CD14-positive monocyte (primary cell): ENCODE results near the gene SPATS2. TPM values are rescaled to one million over a fixed set of nuclear protein-coding genes. Genes with fewer than 3 reads are reported as not detected.

ENCODE experiments used
- DNase-seq, 3 donors: peaks; one replicate each; pipeline ENCODE4 v3.0.0-alpha.2; 2011 to 2022
- H2AFZ ChIP-seq: 2 replicates; pipeline ENCODE4 v1.6.0; 2012; ENCODE audit warnings: mild to moderate bottlenecking, low read depth, low read length, inconsistent platforms; ENCODE audit not compliant: insufficient read depth, poor library complexity, severe bottlenecking
- H3K27ac ChIP-seq, 2 donors: 1 replicate in 1 of 2; 2 replicates in 1 of 2; pipeline ENCODE4 v1.5.1; 2012 to 2013; ENCODE audit warnings: low read length in 2 of 2, control low read depth in 1 of 2, inconsistent platforms in 1 of 2, low read depth in 1 of 2, mild to moderate bottlenecking in 1 of 2
- H3K27me3 ChIP-seq, 2 donors: one replicate each; pipeline versions ENCODE4 v1.6.0 to v1.6.1; 2011 to 2013; ENCODE audit warnings: low read length in 2 of 2; ENCODE audit not compliant: control insufficient read depth in 2 of 2, insufficient read depth in 2 of 2
- H3K36me3 ChIP-seq, 2 donors: replicated peaks in 1 of 2; 1 replicate in 1 of 2; 2 replicates in 1 of 2; pipeline versions ENCODE4 v1.5.1 to v1.6.1; 2012 to 2013; ENCODE audit warnings: low read length in 2 of 2, control low read depth in 1 of 2, inconsistent platforms in 1 of 2, mild to moderate bottlenecking in 1 of 2; ENCODE audit not compliant: insufficient read depth in 2 of 2, control insufficient read depth in 1 of 2
- H3K4me1 ChIP-seq, 2 donors: 1 replicate in 1 of 2; 2 replicates in 1 of 2; pipeline versions ENCODE4 v1.5.1 to v1.6.1; 2012 to 2013; ENCODE audit warnings: low read length in 2 of 2, control low read depth in 1 of 2, inconsistent platforms in 1 of 2, mild to moderate bottlenecking in 1 of 2, moderate library complexity in 1 of 2; ENCODE audit not compliant: insufficient read depth in 2 of 2, control insufficient read depth in 1 of 2
- H3K4me2 ChIP-seq: replicated peaks from 2 replicates; pipeline ENCODE3; 2012; ENCODE audit warnings: low read length, moderate library complexity, mild to moderate bottlenecking; ENCODE audit not compliant: poor library complexity, severe bottlenecking; ENCODE audit errors: extremely low read depth
- H3K4me3 ChIP-seq, 3 experiments: fragments of 200-600 bp in 1 of 3; sonication (generic) in 1 of 3; replicated peaks in 1 of 3; 1 replicate in 2 of 3; 2 replicates in 1 of 3; pipeline ENCODE4 v1.5.1; 2011 to 2013; ENCODE audit warnings: low read length in 3 of 3, mild to moderate bottlenecking in 3 of 3, control low read depth in 2 of 3, low read depth in 2 of 3, inconsistent platforms in 1 of 3, moderate library complexity in 1 of 3
- H3K79me2 ChIP-seq: 2 replicates; pipeline ENCODE4 v1.6.0; 2012; ENCODE audit warnings: mild to moderate bottlenecking, control low read depth, inconsistent platforms, low read length, moderate library complexity; ENCODE audit not compliant: insufficient read depth
- H3K9ac ChIP-seq: 2 replicates; pipeline ENCODE4 v1.6.0; 2017; ENCODE audit warnings: low read length, mild to moderate bottlenecking; ENCODE audit not compliant: insufficient read depth, poor library complexity, severe bottlenecking
- H3K9me3 ChIP-seq, 2 donors: replicated peaks in 1 of 2; 1 replicate in 1 of 2; 2 replicates in 1 of 2; pipeline versions ENCODE4 v1.5.1 to v1.6.1; 2012 to 2013; ENCODE audit warnings: low read length in 2 of 2, control low read depth in 1 of 2; ENCODE audit not compliant: control insufficient read depth in 1 of 2, insufficient read depth in 1 of 2
- H4K20me1 ChIP-seq: 2 replicates; pipeline ENCODE4 v1.6.0; 2012; ENCODE audit warnings: mild to moderate bottlenecking, low read length, control low read depth, moderate library complexity; ENCODE audit not compliant: insufficient read depth
- H3K27ac Mint-ChIP-seq, 7 donors: one replicate each; pipeline ENCODE4 v1.8.0; 2020; ENCODE audit warnings: mild to moderate bottlenecking in 7 of 7, mixed read lengths in 7 of 7, moderate library complexity in 6 of 7, inconsistent platforms in 2 of 7
- H3K27me3 Mint-ChIP-seq, 3 donors: one replicate each; pipeline ENCODE4 v1.8.0; 2021 to 2022; ENCODE audit warnings: low read depth in 3 of 3, mild to moderate bottlenecking in 3 of 3, mixed read lengths in 3 of 3, moderate library complexity in 3 of 3, inconsistent platforms in 1 of 3
- H3K36me3 Mint-ChIP-seq, 2 donors: one replicate each; pipeline ENCODE4 v1.8.0; 2020; ENCODE audit warnings: mixed read lengths in 2 of 2, inconsistent platforms in 1 of 2, mild to moderate bottlenecking in 1 of 2
- H3K4me1 Mint-ChIP-seq: one replicate; pipeline ENCODE4 v1.8.0; 2020; ENCODE audit warnings: mild to moderate bottlenecking, mixed read lengths
- H3K4me3 Mint-ChIP-seq, 2 donors: one replicate each; pipeline ENCODE4 v1.8.0; 2020; ENCODE audit warnings: mild to moderate bottlenecking in 2 of 2, mixed read lengths in 2 of 2, moderate library complexity in 1 of 2
- H3K9me3 Mint-ChIP-seq, 7 donors: one replicate each; pipeline ENCODE4 v1.8.0; 2020 to 2022; ENCODE audit warnings: mixed read lengths in 7 of 7, mild to moderate bottlenecking in 6 of 7, moderate library complexity in 6 of 7, inconsistent platforms in 2 of 7
- CTCF ChIP-seq: fragments of 200-600 bp; IDR thresholded peaks from one replicate; pipeline ENCODE4 v1.8.0; 2022; ENCODE audit warnings: antibody characterized with exemption, mild to moderate bottlenecking
- WGBS: methylation state at CpG from one replicate; pipeline ENCODE4 v1.1.5; 2013; ENCODE audit warnings: missing lambda C conversion rate; ENCODE audit not compliant: insufficient coverage; 5-methylcytosine and 5-hydroxymethylcytosine counted together
- intact Hi-C, 2 donors: fragments of 100-400 bp; cut with micrococcal nuclease; formaldehyde crosslinking; loops; one replicate each; pipeline versions ENCODE4 v1.15.0 to v1.15.1; 2023
- polyA plus RNA-seq, 3 donors: library from polyadenylated mRNA; depleted of rRNA in 1 of 3; unstranded in 2 of 3; stranded (reverse) in 1 of 3; fragments of 300-500 nt in 2 of 3; fragments of >200 nt in 1 of 3; fragmentation: Illumina TruSeq in 2 of 3; gene quantifications; 1 replicate in 2 of 3; 2 replicates in 1 of 3; pipeline ENCODE4 v1.2.3, GENCODE V29; 2012 to 2021

The SPATS2 gene
- polyA plus RNA-seq, 3 donors: 1.1 to 3.2 (median 1.8) TPM

DNA sequence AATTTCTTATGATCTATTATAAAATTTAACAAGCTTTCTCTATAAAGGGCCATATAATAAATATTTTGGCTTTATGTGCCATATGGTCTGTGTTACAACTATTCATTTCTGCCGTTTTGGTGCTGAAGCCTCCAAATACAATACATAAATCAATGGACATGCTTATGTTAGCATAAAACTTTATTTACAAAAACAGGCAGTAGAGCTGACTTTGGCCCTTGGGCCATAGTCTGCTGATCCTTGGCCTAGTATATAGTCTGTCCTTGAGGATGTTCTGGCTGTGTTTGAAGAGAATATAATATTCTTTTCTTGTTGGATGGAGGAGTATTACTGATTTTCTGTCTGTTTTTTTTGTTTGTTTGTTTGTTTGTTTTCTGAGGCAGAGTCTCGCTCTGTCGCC, 81.6 kb downstream of the SPATS2 start:
- intact Hi-C loops: no loop called here
- Histone ChIP-seq H3K27me3 (no peaks in the 10 kb centered on the region), H3K27ac (no peak overlapping the region), H3K4me2 (no peak overlapping the region), H3K79me2 (no peaks in the 10 kb centered on the region), H4K20me1 (no peaks in the 10 kb centered on the region), H3K4me3 (no peak overlapping the region), H3K36me3 (no peaks in the 10 kb centered on the region), H2AFZ (no peak overlapping the region), H3K9ac (no peak overlapping the region), H3K9me3 (no peaks in the 10 kb centered on the region), H3K4me1 (no peaks in the 10 kb centered on the region)
- DNase-seq: no peak
- no peak for TF ChIP-seq CTCF
- Mint-ChIP-seq H3K9me3 (peaks cover 3 to 24% (median 8%) of the 10 kb centered on the region in 7 donors), H3K27me3 (no peaks in the 10 kb centered on the region), H3K36me3 (peaks cover 2 to 4% of the 10 kb centered on the region in 2 donors), H3K27ac (no peak overlapping the region), H3K4me1 (no peaks in the 10 kb centered on the region), H3K4me3 (no peak overlapping the region)
- 100% methylated on average over 2 of the region's 3 CpGs for WGBS

DNA sequence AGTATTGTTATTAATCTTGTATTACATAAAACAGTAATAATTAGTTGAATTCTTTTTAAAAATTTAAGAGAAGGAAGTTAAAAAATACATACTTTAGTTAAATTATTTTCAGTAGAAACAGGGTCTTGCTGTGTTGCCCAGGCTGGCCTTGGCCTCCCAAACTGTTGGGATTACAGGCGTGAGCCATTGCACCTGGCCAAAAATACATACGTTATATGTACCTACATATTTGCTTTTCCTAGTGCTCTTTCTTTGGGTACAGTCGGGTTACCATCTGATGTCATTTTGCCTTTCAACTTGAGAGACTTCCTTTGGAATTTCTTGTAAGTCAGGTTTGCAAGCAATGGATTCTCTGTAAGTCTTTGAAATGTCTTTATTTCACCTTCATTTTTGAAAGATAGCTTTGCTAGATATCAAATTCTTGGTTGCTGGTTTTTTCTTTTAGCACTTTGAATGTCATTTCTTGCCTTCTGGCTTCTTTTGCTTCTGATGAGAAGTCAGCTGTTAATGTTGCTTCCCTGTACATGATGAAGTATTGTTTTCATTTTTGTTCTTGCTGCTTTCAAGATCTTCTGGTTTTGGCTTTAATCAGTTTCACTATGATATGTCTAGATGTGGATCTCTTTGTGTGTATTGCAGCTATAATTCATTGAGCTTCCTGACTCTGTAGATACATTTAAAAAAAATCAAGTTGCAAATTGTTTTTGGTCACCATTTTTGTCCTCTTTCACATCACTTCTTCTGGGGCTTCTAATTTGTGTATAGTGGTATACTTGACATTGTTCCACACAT, 84.4 kb downstream of the SPATS2 start:
- no peak for TF ChIP-seq CTCF
- Mint-ChIP-seq H3K4me3 (no peak overlapping the region), H3K27ac (peak overlapping the region in 1 of 7 donors; percentile 2), H3K36me3 (peaks cover 5 to 6% of the 10 kb centered on the region in 2 donors), H3K27me3 (no peaks in the 10 kb centered on the region), H3K4me1 (no peaks in the 10 kb centered on the region), H3K9me3 (peaks cover 3 to 21% (median 5%) of the 10 kb centered on the region in 7 donors)
- Histone ChIP-seq H3K36me3 (no peaks in the 10 kb centered on the region), H3K4me1 (no peaks in the 10 kb centered on the region), H3K4me2 (no peak overlapping the region), H4K20me1 (no peaks in the 10 kb centered on the region), H3K9me3 (no peaks in the 10 kb centered on the region), H2AFZ (no peak overlapping the region), H3K27ac (no peak overlapping the region), H3K4me3 (no peak overlapping the region), H3K79me2 (no peaks in the 10 kb centered on the region), H3K27me3 (no peaks in the 10 kb centered on the region), H3K9ac (no peak overlapping the region)
- intact Hi-C loops: no loop called here
- no peak for DNase-seq
- WGBS: no CpG with 5 or more reads among the region's 3 CpGs
